Trophoblast cell (in vitro differentiated cells and primary cell): Measurements from ENCODE around the gene TOMM6.
"Not testable (repeated sequence)": the region's sequence is repeated elsewhere in the genome, so short reads cannot be mapped to it uniquely, and the experiment has no call there.

Experiments
- DNase-seq, 2 donors: peaks; one replicate each; pipeline ENCODE4 v3.0.0-alpha.2; 2016
- H2AFZ ChIP-seq: 2 replicates; pipeline ENCODE4 v1.6.1; 2013; ENCODE audit warnings: low read length, moderate library complexity, mild to moderate bottlenecking; ENCODE audit not compliant: insufficient read depth, poor library complexity
- H2AK5ac ChIP-seq: 2 replicates; pipeline ENCODE4 v1.6.1; 2013; ENCODE audit warnings: mild to moderate bottlenecking, low read length
- H2BK120ac ChIP-seq: 2 replicates; pipeline ENCODE4 v1.6.1; 2013; ENCODE audit warnings: low read length, mild to moderate bottlenecking, moderate library complexity; ENCODE audit not compliant: insufficient read depth, poor library complexity
- H2BK12ac ChIP-seq: 2 replicates; pipeline ENCODE4 v1.6.1; 2013; ENCODE audit warnings: mild to moderate bottlenecking, low read length, moderate library complexity
- H2BK5ac ChIP-seq: 2 replicates; pipeline ENCODE4 v1.6.1; 2013; ENCODE audit warnings: low read length, low read depth, moderate library complexity, mild to moderate bottlenecking; ENCODE audit not compliant: poor library complexity
- H3K14ac ChIP-seq: 2 replicates; pipeline ENCODE4 v1.6.1; 2013; ENCODE audit warnings: mild to moderate bottlenecking, low read length
- H3K18ac ChIP-seq: 2 replicates; pipeline ENCODE4 v1.6.1; 2013; ENCODE audit warnings: mild to moderate bottlenecking, low read length
- H3K23ac ChIP-seq: 2 replicates; pipeline ENCODE4 v1.6.1; 2013; ENCODE audit warnings: low read length
- H3K27ac ChIP-seq: 2 replicates; pipeline ENCODE4 v1.5.1; 2013; ENCODE audit warnings: low read depth, mild to moderate bottlenecking, inconsistent platforms, low read length, moderate library complexity
- H3K27me3 ChIP-seq: 2 replicates; pipeline ENCODE4 v1.6.1; 2013; ENCODE audit warnings: inconsistent platforms, mild to moderate bottlenecking, low read length, moderate library complexity; ENCODE audit not compliant: insufficient read depth
- H3K36me3 ChIP-seq, 2 experiments: 1 replicate in 1 of 2; 2 replicates in 1 of 2; pipeline ENCODE4 v1.6.1; 2013; ENCODE audit warnings: low read length in 2 of 2, mild to moderate bottlenecking in 2 of 2, moderate library complexity in 1 of 2; ENCODE audit not compliant: insufficient read depth in 2 of 2, control insufficient read depth in 1 of 2
- H3K4ac ChIP-seq: 2 replicates; pipeline ENCODE4 v1.6.1; 2013; ENCODE audit warnings: low read depth, mild to moderate bottlenecking, low read length, moderate library complexity
- H3K4me1 ChIP-seq, 2 experiments: 1 replicate in 1 of 2; 2 replicates in 1 of 2; pipeline ENCODE4 v1.6.1; 2013; ENCODE audit warnings: low read length in 2 of 2, mild to moderate bottlenecking in 2 of 2, moderate library complexity in 1 of 2; ENCODE audit not compliant: insufficient read depth in 2 of 2, control insufficient read depth in 1 of 2
- H3K4me2 ChIP-seq: 2 replicates; pipeline ENCODE4 v1.6.1; 2013; ENCODE audit warnings: inconsistent platforms, mild to moderate bottlenecking, low read length, moderate library complexity
- H3K4me3 ChIP-seq: 2 replicates; pipeline ENCODE4 v1.5.1; 2013; ENCODE audit warnings: mild to moderate bottlenecking, low read depth, low read length, inconsistent platforms
- H3K79me1 ChIP-seq: one replicate; pipeline ENCODE4 v1.6.1; 2013; ENCODE audit warnings: low read length
- H3K79me2 ChIP-seq: 2 replicates; pipeline ENCODE4 v1.6.1; 2013; ENCODE audit warnings: low read length, mild to moderate bottlenecking; ENCODE audit not compliant: control insufficient read depth, insufficient read depth, poor library complexity
- H3K9ac ChIP-seq: 2 replicates; pipeline ENCODE4 v1.6.1; 2013; ENCODE audit warnings: mild to moderate bottlenecking, low read length
- H3K9me3 ChIP-seq: 2 replicates; pipeline ENCODE4 v1.6.1; 2013; ENCODE audit warnings: low read depth, mild to moderate bottlenecking, control low read depth, inconsistent platforms, low read length; ENCODE audit not compliant: insufficient read depth
- H4K12ac ChIP-seq: 2 replicates; pipeline ENCODE4 v1.6.1; 2013; ENCODE audit warnings: low read depth, mild to moderate bottlenecking, low read length, moderate library complexity
- H4K8ac ChIP-seq: 2 replicates; pipeline ENCODE4 v1.6.1; 2013; ENCODE audit warnings: low read depth, mild to moderate bottlenecking, low read length, moderate library complexity
- H4K91ac ChIP-seq: one replicate; pipeline ENCODE4 v1.6.1; 2013; ENCODE audit warnings: low read depth, mild to moderate bottlenecking, low read length, moderate library complexity
- WGBS: extraction: QIAGEN DNeasy Blood & Tissue Kit; methylation state at CpG from one replicate; pipeline ENCODE4 v1.1.7; 2013; ENCODE audit warnings: missing lambda C conversion rate; ENCODE audit not compliant: insufficient read length, insufficient coverage; ENCODE audit errors: extremely low coverage; 5-methylcytosine and 5-hydroxymethylcytosine counted together

The TOMM6 gene

DNA sequence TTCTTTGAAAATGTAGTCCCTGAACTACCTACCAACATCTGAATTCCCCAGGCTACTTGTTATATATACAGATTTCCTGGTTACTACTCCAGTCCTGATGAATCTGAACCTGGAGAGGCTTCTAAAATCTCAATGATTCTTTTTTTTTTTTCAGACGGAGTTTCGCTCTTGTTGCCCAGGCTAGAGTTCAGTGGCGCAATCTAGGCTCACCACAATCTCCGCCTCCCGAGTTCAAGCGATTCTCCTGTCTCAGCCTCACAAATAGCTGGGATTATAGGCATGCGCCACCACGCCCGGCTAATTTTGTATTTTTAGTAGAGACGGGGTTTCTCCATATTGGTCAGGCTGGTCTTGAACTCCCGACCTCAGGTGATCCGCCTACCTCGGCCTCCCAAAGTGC lies 24.5 kb downstream of the TOMM6 start:
- H4K91ac ChIP-seq, H3K9me3 ChIP-seq, H3K4ac ChIP-seq, H3K23ac ChIP-seq, H3K4me1 ChIP-seq, H2AK5ac ChIP-seq, H3K27ac ChIP-seq, H3K9ac ChIP-seq, H2BK5ac ChIP-seq, H3K79me2 ChIP-seq, H3K4me3 ChIP-seq, H3K14ac ChIP-seq, H3K18ac ChIP-seq, H3K36me3 ChIP-seq, H4K12ac ChIP-seq, H2BK12ac ChIP-seq, H4K8ac ChIP-seq, H3K4me2 ChIP-seq, H2BK120ac ChIP-seq, DNase-seq, H3K27me3 ChIP-seq, H2AFZ ChIP-seq: not testable (repeated sequence)
- WGBS, result no CpG with 5 or more reads among the region's 13 CpGs
- H3K79me1 ChIP-seq, result peaks cover 12% of the 10 kb centered on the region

DNA sequence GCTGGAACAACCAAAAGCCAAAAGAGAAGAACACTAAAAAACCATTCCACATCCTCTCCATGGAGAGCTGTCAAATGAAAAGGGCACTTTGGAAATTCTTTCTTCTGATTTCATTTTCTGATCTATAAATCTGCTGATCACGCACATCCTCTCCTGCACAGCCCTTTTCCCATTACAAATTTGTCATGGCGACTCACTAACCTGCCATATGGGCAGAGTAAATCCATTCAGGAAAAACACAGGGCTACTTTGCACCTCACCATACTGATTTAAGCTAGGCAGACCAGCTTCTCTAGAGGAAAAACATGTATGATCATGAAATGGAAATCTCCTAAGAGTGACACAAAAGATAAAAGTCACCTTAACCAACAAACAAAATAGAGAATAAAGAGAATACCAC lies 26.0 kb downstream of the TOMM6 start:
- peaks cover 12% of the 10 kb centered on the region for H3K79me1 ChIP-seq
- DNase-seq, result no peak
- H3K23ac ChIP-seq, result no peak overlapping the region
- no peak overlapping the region for H4K12ac ChIP-seq
- H3K4me1 ChIP-seq, result peaks cover 7% of the 10 kb centered on the region in 2 experiments
- H3K18ac ChIP-seq, result no peak overlapping the region
- no CpG with 5 or more reads among the region's 2 CpGs for whole genome bisulfite sequencing
- no peaks in the 10 kb centered on the region for H3K36me3 ChIP-seq
- no peak overlapping the region for H2AFZ ChIP-seq
- no peak overlapping the region for H4K8ac ChIP-seq
- H2BK120ac ChIP-seq, result no peak overlapping the region
- no peaks in the 10 kb centered on the region for H3K9me3 ChIP-seq
- H3K27me3 ChIP-seq, result no peaks in the 10 kb centered on the region
- H3K27ac ChIP-seq, result no peak overlapping the region
- H3K79me2 ChIP-seq, result no peaks in the 10 kb centered on the region
- no peak overlapping the region for H3K4ac ChIP-seq
- H4K91ac ChIP-seq, result no peak overlapping the region
- H2BK5ac ChIP-seq, result no peak overlapping the region
- H2AK5ac ChIP-seq, result no peak overlapping the region
- H3K9ac ChIP-seq, result no peak overlapping the region
- no peak overlapping the region for H3K4me2 ChIP-seq
- H2BK12ac ChIP-seq, result no peak overlapping the region
- H3K4me3 ChIP-seq, result no peak overlapping the region
- H3K14ac ChIP-seq, result no peak overlapping the region

DNA sequence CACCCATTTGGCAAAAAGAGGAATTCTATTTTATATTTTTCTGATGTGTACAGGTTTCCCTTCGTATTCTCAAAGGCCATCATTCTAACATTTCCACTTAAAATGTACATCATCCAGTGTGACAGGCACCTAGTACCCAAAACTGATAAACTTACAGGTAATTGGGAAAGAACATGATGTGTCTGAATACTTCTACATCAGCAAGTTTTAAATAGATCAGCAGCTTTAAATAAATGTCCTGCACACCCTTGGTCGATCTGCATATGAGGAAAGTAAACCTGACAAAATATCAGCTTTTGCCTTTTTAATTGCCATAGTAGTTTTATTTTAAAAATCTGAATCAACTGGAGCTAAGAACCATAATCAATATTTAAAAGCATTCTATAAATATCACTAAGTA lies 26.5 kb downstream of the TOMM6 start:
- Histone ChIP-seq H4K12ac (no peak overlapping the region), H4K91ac (no peak overlapping the region), H3K4ac (no peak overlapping the region), H3K4me1 (peaks cover 7% of the 10 kb centered on the region in 2 experiments), H3K9me3 (no peaks in the 10 kb centered on the region), H3K36me3 (no peaks in the 10 kb centered on the region), H4K8ac (no peak overlapping the region), H3K23ac (no peak overlapping the region), H2AK5ac (no peak overlapping the region), H3K79me2 (no peaks in the 10 kb centered on the region), H2BK12ac (no peak overlapping the region), H3K27ac (no peak overlapping the region), H2AFZ (no peak overlapping the region), H3K18ac (no peak overlapping the region), H2BK5ac (no peak overlapping the region), H2BK120ac (no peak overlapping the region), H3K79me1 (peaks cover 12% of the 10 kb centered on the region), H3K4me2 (no peak overlapping the region), H3K4me3 (no peak overlapping the region), H3K27me3 (no peaks in the 10 kb centered on the region), H3K14ac (no peak overlapping the region), H3K9ac (no peak overlapping the region)
- DNase-seq, result no peak
- no CpG with 5 or more reads among the region's 2 CpGs for WGBS

DNA sequence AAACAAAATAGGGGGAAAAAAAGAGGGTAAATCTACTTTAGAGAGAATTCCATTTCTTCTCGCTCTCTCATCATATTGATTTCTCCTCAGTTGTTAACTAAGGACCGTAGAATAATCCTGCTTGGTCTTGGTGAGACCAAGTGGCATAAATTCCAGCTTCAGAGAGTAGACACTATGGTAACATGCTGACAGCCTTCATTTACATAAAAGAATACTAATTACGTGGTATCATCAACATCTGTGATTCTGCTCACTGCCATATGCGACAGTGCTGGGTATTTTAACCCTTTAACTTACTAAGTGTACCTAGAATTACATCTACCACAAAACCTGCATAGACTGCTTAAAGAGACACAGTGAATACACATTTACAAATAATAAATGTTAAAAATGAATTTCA lies 27.1 kb downstream of the TOMM6 start:
- H3K9ac ChIP-seq, result no peak overlapping the region
- H2BK5ac ChIP-seq, result no peak overlapping the region
- H2BK12ac ChIP-seq, result no peak overlapping the region
- no peak overlapping the region for H4K8ac ChIP-seq
- WGBS, result no CpG with 5 or more reads among the region's 4 CpGs
- H3K18ac ChIP-seq, result no peak overlapping the region
- H3K9me3 ChIP-seq, result no peaks in the 10 kb centered on the region
- no peak overlapping the region for H4K12ac ChIP-seq
- H3K4ac ChIP-seq, result no peak overlapping the region
- H3K79me1 ChIP-seq, result peaks cover 12% of the 10 kb centered on the region
- no peak overlapping the region for H2AFZ ChIP-seq
- H3K14ac ChIP-seq, result no peak overlapping the region
- H4K91ac ChIP-seq, result no peak overlapping the region
- no peak overlapping the region for H3K4me3 ChIP-seq
- no peak overlapping the region for H3K4me2 ChIP-seq
- no peaks in the 10 kb centered on the region for H3K27me3 ChIP-seq
- no peak overlapping the region for H2AK5ac ChIP-seq
- H3K4me1 ChIP-seq, result peaks cover 7% of the 10 kb centered on the region in 2 experiments
- no peaks in the 10 kb centered on the region for H3K36me3 ChIP-seq
- no peak overlapping the region for H3K23ac ChIP-seq
- no peak overlapping the region for H2BK120ac ChIP-seq
- DNase-seq, result no peak
- H3K79me2 ChIP-seq, result no peaks in the 10 kb centered on the region
- no peak overlapping the region for H3K27ac ChIP-seq
